SJCRH30 (cell line): ENCODE results near the gene TBC1D22A. TPM values are rescaled to one million over a fixed set of nuclear protein-coding genes. Genes with fewer than 3 reads are reported as not detected.

ENCODE experiments used
- DNase-seq, 2 experiments: peaks; one replicate each; pipeline ENCODE4 v3.0.0-alpha.2; 2015 to 2020
- H3K27ac ChIP-seq: fragments of 250-450 bp; sonication (Bioruptor Pico); 2 replicates; pipeline ENCODE4 v1.5.1; 2020; ENCODE audit warnings: mild to moderate bottlenecking, moderate library complexity
- H3K27me3 ChIP-seq: fragments of 250-450 bp; sonication (Bioruptor Pico); 2 replicates; pipeline ENCODE4 v1.5.1; 2020; ENCODE audit warnings: mild to moderate bottlenecking, moderate library complexity
- H3K36me3 ChIP-seq: fragments of 250-450 bp; sonication (Bioruptor Pico); 2 replicates; pipeline ENCODE4 v1.5.1; 2020; ENCODE audit warnings: mild to moderate bottlenecking, moderate library complexity
- H3K4me1 ChIP-seq: fragments of 250-450 bp; sonication (Bioruptor Pico); 2 replicates; pipeline ENCODE4 v1.5.1; 2020; ENCODE audit warnings: mild to moderate bottlenecking, moderate library complexity
- H3K4me3 ChIP-seq: fragments of 250-450 bp; sonication (Bioruptor Pico); 2 replicates; pipeline ENCODE4 v1.5.1; 2020; ENCODE audit warnings: mild to moderate bottlenecking, moderate library complexity
- H3K9me3 ChIP-seq: fragments of 250-450 bp; sonication (Bioruptor Pico); replicated peaks from 2 replicates; pipeline ENCODE4 v1.5.1; 2020; ENCODE audit warnings: mild to moderate bottlenecking, moderate library complexity
- total RNA-seq: library from RNA; depleted of rRNA; stranded (reverse); fragments of >200 nt; shearing (Covaris generic); gene quantifications from 2 replicates; pipeline ENCODE4 v1.2.3, GENCODE V29; 2014

TBC1D22A gene
- total RNA-seq, 1 experiment from 2014 or later = 8.9 TPM

DNA sequence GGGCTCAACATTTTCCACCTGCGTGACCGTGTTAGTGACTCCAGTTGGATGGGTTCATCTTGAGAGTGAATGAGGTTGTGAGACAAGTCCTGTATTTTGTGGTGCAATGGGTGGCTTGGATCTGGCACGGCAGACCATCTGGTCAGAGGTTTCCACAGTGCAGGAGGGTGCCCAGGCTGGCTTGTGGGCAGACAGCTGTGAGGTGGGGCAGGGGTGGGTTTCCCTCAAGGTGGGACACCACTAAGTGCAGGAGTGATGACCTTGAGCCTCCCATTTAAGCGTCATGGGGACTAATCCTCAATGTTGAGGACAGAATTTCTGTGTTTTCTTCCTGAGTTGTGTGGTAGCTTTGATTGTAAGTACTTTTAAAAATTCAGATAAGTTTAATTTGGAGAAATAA, 220.6 kb downstream of the TBC1D22A start:
- no peak for DNase-seq
- Histone ChIP-seq H3K9me3 (no peaks in the 10 kb centered on the region), H3K27ac (no peak overlapping the region), H3K4me1 (no peaks in the 10 kb centered on the region), H3K36me3 (no peaks in the 10 kb centered on the region), H3K27me3 (no peaks in the 10 kb centered on the region), H3K4me3 (no peak overlapping the region)

- Histone ChIP-seq H3K27ac (no peak overlapping the region), H3K4me3 (no peak overlapping the region), H3K27me3 (no peaks in the 10 kb centered on the region), H3K36me3 (no peaks in the 10 kb centered on the region), H3K9me3 (no peaks in the 10 kb centered on the region), H3K4me1 (no peaks in the 10 kb centered on the region)
- no peak for DNase-seq
Observed at GRCh38 chr22:46984751-46985506, 222.5 kb downstream of the TBC1D22A start.

GRCh38 chr22:46985507-46985882, 223.0 kb downstream of the TBC1D22A start:
- Histone ChIP-seq H3K27ac (no peak overlapping the region), H3K4me1 (no peaks in the 10 kb centered on the region), H3K4me3 (no peak overlapping the region), H3K27me3 (no peaks in the 10 kb centered on the region), H3K36me3 (no peaks in the 10 kb centered on the region), H3K9me3 (no peaks in the 10 kb centered on the region)
- no peak for DNase-seq

GRCh38 chr22:46986788-46987187, 224.3 kb downstream of the TBC1D22A start:
- DNase-seq = no peak
- Histone ChIP-seq H3K9me3 (no peaks in the 10 kb centered on the region), H3K36me3 (no peaks in the 10 kb centered on the region), H3K27ac (no peak overlapping the region), H3K4me3 (no peak overlapping the region), H3K4me1 (no peaks in the 10 kb centered on the region), H3K27me3 (no peaks in the 10 kb centered on the region)

DNA sequence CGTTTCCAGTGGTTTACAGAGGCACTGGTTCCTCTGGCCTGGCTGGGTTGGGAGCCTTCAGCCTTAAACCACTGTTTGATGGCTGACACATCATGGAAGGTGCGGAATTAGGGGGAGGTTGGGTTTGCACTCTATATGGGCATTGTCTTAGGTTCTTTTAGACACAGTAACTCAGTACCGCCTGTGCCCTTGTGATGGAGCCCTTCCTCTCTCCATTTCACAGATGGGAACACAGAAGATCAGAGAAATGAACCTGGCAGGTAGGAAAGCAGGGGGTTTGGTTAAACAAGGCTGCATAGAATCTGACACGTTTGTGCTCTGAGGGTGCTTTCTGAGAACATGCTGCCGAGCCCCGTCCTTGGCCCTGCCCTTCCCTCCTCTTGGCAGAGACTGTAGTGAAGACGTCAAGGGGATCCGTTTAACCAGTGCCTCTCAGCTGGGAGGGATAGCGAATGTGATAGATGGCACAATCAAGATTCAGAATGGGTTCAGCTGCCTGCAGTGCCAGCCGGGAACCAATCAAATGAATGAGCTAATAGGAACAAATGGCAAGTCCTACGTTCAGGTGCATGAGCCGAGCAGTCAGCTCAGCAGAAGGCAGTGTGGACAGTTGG, 228.6 kb downstream of the TBC1D22A start:
- Histone ChIP-seq H3K36me3 (no peaks in the 10 kb centered on the region), H3K4me3 (no peak overlapping the region), H3K27ac (no peak overlapping the region), H3K4me1 (no peaks in the 10 kb centered on the region), H3K9me3 (no peaks in the 10 kb centered on the region), H3K27me3 (no peaks in the 10 kb centered on the region)
- DNase-seq = no peak

- no peaks in the 10 kb centered on the region for H3K27me3 ChIP-seq
- no peak overlapping the region for H3K27ac ChIP-seq
- no peaks in the 10 kb centered on the region for H3K4me1 ChIP-seq
- H3K9me3 ChIP-seq = no peaks in the 10 kb centered on the region
- H3K36me3 ChIP-seq = no peaks in the 10 kb centered on the region
- no peak overlapping the region for H3K4me3 ChIP-seq
- no peak for DNase-seq
Observed at GRCh38 chr22:46991666-46992065, 229.2 kb downstream of the TBC1D22A start.

DNA sequence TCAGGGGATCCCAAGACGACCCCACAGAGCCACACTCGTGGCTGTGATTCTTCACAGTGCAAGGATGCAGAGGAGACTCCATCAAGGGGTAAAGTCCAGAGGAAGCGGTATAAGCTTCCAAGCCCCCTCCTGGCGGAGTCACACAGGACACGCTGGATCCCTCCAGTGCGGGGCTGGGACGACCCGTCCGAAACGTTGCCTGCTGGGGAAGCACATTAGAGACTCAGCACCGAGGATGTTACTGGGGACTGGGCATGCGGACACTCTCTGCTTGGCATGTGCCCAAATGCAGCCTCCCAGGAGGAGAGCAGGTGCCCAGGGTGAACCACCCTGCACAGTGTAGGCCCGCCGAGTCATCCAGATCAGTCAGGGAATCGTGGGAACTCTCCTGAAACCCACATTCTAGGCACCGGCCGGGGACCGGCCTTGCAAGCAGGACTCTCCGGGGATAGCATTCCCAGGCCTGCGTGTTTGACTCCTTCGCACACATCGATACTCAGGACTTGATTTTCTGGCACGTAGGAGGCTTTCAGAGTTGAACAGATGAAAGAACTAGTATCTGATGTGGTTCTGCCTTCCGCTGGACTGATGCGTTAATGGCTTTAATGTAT, 229.8 kb downstream of the TBC1D22A start:
- no peaks in the 10 kb centered on the region for H3K9me3 ChIP-seq
- no peak for DNase-seq
- no peak overlapping the region for H3K27ac ChIP-seq
- H3K4me1 ChIP-seq = no peaks in the 10 kb centered on the region
- H3K4me3 ChIP-seq = no peak overlapping the region
- H3K36me3 ChIP-seq = no peaks in the 10 kb centered on the region
- H3K27me3 ChIP-seq = no peaks in the 10 kb centered on the region

GRCh38 chr22:46993633-46994032, 231.2 kb downstream of the TBC1D22A start:
- Histone ChIP-seq H3K36me3 (no peaks in the 10 kb centered on the region), H3K4me3 (no peak overlapping the region), H3K9me3 (no peaks in the 10 kb centered on the region), H3K27ac (no peak overlapping the region), H3K4me1 (no peaks in the 10 kb centered on the region; the same call in 1 of the 2 replicates), H3K27me3 (no peaks in the 10 kb centered on the region)
- DNase-seq = no peak

- H3K4me1 ChIP-seq = no peaks in the 10 kb centered on the region; the same call in 1 of the 2 replicates
- H3K27me3 ChIP-seq = no peaks in the 10 kb centered on the region
- H3K9me3 ChIP-seq = no peaks in the 10 kb centered on the region
- H3K36me3 ChIP-seq = no peaks in the 10 kb centered on the region
- no peak overlapping the region for H3K27ac ChIP-seq
- no peak for DNase-seq
- no peak overlapping the region for H3K4me3 ChIP-seq
Observed at GRCh38 chr22:46994265-46994664, 231.8 kb downstream of the TBC1D22A start.

DNA sequence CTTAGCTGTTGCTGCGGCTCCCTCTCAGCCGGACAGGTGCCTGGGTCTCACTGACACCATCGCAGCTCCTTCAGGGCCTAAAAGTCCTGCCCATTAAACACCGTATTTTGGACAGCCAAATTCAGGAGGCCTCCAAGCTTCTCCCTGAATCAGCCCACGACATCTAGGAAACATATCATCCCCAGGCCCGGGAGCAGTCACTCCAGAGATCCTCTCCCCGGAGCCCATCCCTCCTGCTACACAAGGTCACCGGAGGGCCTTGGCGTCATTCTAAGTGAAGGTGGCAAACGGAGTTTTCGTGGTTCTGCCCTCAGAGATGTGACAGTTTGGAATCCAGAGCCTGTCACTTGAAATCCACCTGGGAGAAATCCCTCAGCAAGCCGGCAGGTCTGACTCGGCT, 232.5 kb downstream of the TBC1D22A start:
- Histone ChIP-seq H3K4me1 (no peaks in the 10 kb centered on the region; the same call in 1 of the 2 replicates), H3K4me3 (no peak overlapping the region), H3K36me3 (no peaks in the 10 kb centered on the region), H3K9me3 (no peaks in the 10 kb centered on the region), H3K27me3 (no peaks in the 10 kb centered on the region), H3K27ac (no peak overlapping the region)
- no peak for DNase-seq

DNA sequence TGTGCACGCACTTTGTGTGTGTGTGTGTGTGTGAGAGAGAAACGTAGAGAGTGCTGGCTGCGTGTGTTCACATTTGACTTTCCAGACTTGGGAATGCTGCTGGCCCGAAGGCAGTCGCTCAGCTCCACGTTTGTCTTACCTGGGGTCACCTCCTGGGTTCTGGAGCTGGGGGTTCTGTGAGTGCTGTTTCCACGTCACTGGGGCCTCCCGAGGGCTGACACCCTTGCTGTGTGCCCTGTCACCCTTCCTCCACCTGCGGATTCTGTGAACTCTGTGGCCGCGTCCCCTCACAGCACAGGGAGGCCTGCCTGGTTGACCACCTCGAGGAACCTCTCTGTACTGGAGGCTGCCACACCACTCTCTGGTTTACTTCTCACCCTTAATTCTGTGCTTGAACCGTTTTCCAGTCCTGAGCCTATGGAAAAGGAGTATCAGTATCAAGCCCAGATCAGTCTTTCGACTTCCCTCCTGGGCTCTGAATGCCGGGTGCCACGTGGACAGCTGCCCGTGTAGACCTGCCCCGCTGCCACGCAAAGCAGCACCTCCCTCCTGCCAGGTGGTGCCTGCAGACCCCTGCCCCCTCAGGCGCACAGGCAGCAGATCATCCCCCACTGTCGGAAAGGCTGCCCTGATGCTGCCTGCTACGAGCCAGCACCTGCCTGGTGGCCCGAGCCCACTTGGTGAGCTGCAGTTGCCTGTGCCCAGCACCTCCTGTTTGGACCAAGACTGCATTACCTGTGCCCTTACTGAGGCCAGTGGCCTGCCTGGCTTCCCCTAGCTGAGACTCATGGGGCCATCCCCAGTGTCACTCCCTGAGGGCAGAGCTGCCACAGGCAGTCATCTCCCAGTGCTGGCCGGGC, 233.3 kb downstream of the TBC1D22A start:
- Histone ChIP-seq H3K9me3 (no peaks in the 10 kb centered on the region), H3K4me3 (no peak overlapping the region), H3K36me3 (no peaks in the 10 kb centered on the region), H3K27me3 (no peaks in the 10 kb centered on the region), H3K4me1 (peaks cover 7% of the 10 kb centered on the region), H3K27ac (no peak overlapping the region)
- DNase-seq = no peak

DNA sequence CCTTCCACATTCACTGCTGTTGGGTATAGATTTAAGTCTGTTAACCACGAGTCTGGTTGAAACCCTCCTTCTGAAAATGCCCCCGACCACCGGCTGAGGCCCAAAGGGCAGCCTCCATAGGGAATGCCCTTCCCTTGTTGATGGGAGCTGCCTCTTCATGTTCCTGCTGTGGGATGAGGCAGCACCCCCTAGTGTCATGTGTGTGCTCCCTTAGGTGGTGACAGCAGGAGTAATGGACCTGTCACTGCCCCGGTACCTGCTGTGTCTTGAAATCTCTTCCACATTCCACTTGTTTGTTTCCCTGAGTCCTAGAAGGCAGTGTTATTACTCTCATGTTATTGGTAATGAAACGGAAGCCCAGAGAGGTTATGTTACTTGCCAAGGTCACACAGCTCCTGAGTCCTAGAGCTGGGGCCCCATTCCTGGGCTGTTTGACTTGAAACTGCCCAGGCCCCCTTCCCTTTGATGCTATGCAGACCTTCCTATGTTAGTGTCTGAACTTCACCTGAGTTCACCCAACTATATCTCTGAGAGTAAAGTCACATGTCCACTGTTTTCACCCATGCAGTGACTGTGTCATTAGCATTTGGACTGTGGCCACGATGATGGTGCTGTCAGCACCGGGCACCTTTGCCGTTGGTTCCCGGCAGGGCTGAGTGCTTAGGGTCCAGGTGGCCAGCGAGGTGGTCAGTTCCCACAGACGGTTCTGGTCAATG, 234.3 kb downstream of the TBC1D22A start:
- H3K36me3 ChIP-seq = no peaks in the 10 kb centered on the region
- DNase-seq = no peak
- no peaks in the 10 kb centered on the region for H3K9me3 ChIP-seq
- no peak overlapping the region for H3K27ac ChIP-seq
- no peaks in the 10 kb centered on the region for H3K27me3 ChIP-seq
- peaks cover 12% of the 10 kb centered on the region for H3K4me1 ChIP-seq
- H3K4me3 ChIP-seq = no peak overlapping the region

- H3K4me1 ChIP-seq = peaks cover 16% of the 10 kb centered on the region
- no peaks in the 10 kb centered on the region for H3K9me3 ChIP-seq
- no peak for DNase-seq
- H3K27ac ChIP-seq = no peak overlapping the region
- H3K27me3 ChIP-seq = no peaks in the 10 kb centered on the region
- no peak overlapping the region for H3K4me3 ChIP-seq
- H3K36me3 ChIP-seq = no peaks in the 10 kb centered on the region
Observed at GRCh38 chr22:46997311-46997970, 235.0 kb downstream of the TBC1D22A start.

GRCh38 chr22:46998331-46998730, 235.9 kb downstream of the TBC1D22A start:
- H3K27ac ChIP-seq = no peak overlapping the region
- no peaks in the 10 kb centered on the region for H3K27me3 ChIP-seq
- peaks cover 16% of the 10 kb centered on the region for H3K4me1 ChIP-seq
- H3K4me3 ChIP-seq = no peak overlapping the region
- no peak for DNase-seq
- no peaks in the 10 kb centered on the region for H3K36me3 ChIP-seq
- H3K9me3 ChIP-seq = no peaks in the 10 kb centered on the region
